GM21360 (cell line): ENCODE results near the gene RAB11FIP5.

ENCODE experiments used
- ATAC-seq: cut with Tn5 transposase; IDR thresholded peaks from one replicate; pipeline ENCODE4 v1.9.1; 2021; ENCODE audit warnings: mild to moderate bottlenecking, moderate library complexity; ENCODE audit not compliant: unreplicated experiment

The RAB11FIP5 gene

DNA sequence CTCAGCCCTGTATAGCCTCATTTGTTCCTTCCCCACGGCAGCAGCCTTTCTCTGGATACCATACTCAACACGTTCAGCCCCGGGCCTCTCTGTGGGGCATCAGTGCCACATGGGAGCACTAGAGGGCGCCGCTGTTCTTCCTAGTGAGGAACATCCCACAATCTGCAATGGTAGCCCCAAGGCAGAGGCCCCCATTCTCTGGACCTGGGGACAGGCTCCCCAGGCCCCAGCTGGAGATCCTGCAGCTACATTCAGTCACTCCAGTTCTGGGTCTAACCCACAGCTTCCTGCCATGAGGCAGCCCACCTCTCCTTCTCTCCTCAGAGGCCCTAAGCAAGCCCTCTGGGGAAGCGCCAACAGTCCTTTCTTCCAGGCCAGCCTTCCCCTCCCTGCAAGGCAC, 27.1 kb downstream of the RAB11FIP5 start:
- ATAC-seq: peak; percentile 91

DNA sequence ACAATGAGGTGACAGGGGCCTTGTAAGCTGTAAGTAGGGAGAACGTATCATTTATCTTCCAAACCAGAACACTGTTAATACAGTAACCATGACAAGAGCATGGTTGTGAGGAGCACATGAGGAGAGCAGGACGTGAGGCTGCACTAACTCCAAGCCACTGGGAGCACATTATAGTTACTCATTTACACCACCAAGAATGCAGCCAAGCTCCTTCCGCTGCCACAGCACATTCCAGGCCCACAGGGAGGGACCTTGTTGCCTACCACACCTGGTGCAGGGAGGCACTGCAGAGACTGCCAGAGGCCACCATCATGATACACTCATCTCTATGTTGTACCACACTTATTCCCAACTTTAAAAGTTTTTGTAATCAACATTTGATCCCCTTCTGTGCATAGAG, 27.8 kb downstream of the RAB11FIP5 start:
- no peak for ATAC-seq

DNA sequence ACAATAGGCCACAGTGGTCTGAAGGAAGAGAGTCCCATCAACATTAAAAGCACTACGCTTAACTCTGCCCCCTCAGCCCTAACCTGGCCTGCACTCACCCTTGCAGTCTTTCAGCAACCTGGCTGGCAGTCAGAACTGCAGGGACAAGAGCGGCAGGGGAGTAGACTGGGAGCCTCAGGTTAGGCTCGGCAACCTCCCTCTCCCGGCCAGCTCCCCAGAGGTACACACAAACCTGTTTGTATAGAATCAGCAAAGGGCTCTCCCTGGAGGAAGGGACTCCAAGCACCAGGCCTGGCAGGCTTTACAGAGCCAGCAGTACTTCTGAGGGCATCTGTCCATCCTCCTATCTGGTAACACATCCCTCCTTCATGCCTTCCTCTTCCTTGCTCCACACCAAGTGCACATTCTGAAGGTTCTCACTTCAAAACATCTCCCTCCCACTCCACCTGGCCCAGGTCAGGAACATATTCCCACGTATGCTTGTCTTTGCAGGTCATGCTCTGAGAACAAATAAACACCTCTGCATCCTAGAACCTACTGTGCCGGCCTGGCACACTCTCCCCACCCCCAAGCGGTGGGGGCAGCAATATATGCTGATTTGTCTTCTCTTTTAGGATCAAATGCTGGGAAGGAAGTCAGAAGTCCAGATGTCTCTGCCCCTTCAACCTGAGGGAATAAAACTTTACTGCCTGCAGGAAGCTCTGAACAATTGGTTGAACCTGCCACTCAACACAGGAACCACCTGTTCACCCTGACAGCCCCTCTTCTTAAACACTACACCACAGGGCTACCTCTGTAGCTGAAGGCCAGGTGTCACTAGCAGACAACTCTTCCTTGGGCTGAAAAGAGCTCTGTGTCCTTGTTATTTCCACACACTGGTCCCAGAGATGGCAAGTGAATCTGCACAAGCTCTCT, 28.6 kb downstream of the RAB11FIP5 start:
- ATAC-seq: no peak

DNA sequence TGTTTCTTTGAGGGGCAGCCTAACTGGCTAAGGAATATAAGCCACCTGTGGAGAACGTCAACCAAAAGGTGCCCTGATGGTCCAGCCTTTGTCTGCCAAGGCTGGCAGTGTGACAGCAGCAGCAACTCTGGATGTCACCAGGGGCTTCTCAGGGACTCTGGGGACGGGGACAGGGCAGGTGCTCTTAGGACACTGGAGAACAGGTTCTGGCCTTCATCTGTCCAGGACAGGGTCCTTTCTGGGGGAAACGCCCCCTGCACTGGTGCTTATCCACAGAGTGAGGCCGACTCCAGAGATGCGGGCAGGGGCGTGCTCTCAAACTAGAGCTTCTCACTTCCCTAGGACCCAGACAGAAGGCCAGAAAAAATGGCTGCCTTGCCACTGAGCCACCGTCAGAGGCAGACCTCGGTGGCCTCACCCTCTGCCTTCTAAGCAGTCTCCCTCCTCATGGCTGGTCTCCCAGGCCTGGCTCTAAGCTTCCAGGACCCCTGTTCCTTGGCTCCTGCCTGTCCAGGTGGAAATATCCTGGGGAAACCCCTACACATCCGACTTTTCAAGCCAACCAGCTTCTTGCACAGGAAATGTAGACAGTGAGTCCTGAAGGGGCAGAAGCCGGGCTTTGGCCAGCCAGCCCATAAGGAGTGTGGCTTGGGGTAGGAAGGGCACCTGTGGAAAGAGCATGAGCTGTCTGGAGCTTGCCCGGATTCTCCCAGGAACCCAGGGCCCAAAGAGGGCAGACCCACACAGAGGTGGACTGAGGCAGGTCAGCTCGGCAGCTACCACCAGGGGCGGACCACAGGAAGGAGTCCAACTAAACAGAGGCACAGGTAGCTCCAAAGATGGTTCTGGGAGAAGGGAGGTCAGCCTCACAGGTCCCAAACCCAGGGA, 30.0 kb downstream of the RAB11FIP5 start:
- no peak for ATAC-seq

DNA sequence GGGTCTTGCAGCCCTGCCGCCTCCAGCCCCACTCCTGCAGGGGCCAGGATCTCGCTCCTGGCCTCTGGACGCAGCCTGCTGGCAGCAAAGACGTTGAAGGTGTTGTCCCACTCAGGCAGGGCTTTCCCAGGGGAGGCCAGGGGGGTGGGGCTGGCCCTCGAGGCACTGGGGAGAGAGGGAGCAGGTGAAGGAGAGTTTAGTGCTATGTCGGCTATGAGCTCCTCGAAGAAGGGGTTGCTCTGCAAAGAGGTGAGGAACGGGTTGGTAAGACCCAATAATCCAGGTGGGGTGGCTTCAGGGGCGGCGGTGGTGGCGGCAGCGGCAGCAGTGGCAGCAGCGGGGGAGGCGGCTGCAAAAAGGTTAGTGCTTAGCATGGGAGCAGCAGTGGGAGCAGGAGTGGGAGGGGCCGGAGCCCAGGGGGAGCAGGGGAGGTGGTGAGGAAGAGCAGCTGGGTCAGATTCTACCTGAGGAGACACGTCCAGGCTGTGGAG, 31.5 kb downstream of the RAB11FIP5 start:
- no peak for ATAC-seq

DNA sequence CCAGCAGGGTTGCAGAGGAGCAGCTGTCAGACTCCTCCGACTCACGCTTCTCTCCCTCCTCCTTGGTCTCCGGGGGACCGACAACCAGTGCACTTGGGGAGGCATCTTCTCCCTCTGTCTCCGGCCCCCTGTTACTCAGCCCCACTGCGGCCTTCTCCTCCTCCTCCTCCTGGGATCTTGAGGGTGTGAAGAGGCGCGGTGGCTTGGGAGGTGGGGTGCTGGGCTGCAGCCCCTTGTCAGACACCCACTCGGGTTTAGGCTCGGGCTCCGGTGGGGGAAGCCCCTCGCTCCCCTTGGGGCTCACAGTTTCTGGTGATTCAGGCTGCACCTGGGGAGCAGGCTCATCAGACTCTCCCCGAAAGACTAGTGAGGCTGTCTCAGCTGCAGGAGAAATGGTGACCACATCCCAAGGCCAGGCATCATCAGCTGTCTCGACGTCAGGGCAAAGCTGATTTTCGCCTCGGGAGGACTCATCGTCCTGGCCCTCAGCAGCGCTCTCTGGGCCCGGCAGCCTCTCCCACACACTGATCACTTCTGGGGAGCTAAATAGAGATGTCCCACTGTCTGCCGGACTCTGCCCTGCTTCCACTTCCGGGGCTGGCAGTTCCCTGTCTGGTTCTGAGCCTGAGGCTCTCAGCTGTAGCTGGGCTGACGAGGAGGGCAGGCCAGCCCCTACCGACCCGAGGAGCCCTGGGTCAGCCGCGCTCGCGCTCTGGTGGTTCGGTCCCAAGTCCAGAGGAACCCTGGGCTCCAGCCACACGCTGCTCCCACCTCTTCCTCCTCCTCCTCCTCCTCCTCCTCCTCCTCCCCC, 32.2 kb downstream of the RAB11FIP5 start:
- no peak for ATAC-seq

DNA sequence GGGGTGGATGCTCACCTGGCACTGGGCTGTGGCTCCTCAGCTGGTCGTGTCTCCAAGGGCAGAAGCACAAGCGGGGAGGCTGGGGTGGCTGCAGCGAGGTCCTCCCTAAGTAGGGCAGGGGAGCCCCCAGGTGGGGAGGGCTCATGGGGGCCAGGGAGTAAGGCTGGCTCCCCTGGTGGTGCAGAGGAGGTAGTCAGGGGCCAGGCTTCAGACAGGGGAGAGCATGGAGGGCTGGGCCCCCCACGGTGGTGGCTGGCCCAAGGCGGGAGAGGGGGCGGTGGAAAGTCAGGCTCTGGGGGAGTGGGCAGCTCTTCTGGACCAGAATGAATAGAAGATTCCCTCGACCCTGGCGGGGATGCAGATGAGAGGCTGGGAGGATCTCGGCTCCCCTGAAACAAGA, 33.1 kb downstream of the RAB11FIP5 start:
- ATAC-seq: no peak

DNA sequence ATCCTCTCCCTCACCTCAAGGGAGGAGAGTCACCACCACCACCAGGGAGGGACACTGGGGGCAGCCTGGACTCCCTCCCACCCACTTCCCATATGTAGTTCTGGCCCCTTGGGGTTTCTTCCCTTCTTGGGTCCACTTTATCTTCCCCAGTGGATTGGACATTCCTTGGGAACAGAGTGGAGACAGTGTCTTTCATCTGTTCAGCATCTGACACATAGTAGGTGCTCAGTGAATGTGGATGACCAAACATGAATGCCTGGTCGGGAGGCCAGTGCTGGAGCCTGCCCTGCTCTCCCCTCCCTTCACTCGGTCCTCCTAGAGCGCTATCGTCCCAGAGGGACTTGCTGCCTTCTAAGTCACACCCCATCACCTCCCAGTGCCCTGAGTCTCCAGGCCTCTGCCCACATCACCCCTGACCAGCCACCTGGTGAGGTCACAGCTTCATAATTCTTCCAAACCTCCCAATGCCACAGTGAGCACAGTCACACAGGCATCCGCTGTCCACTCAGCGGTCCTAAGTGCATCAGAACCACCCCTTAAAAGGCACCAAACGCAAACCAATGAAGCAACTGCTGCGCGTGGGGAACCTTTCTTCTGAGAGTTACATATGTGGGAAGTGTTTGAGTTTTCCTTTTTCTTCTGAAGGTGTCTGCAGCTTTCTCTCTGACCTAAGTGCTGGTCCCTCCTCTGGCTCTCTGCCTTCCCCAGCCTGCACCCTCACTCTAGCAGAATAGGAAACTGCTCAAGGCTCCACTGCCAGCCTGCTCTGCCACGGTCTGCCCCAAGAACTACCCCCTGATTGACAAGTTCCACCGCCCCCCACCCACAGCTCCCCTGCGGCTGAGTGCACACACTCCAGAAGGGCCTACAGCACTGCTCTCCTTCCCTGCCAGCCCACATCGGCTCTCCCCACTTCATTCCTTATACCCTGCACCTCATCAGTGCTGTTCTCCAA, 34.0 kb downstream of the RAB11FIP5 start:
- ATAC-seq: no peak

DNA sequence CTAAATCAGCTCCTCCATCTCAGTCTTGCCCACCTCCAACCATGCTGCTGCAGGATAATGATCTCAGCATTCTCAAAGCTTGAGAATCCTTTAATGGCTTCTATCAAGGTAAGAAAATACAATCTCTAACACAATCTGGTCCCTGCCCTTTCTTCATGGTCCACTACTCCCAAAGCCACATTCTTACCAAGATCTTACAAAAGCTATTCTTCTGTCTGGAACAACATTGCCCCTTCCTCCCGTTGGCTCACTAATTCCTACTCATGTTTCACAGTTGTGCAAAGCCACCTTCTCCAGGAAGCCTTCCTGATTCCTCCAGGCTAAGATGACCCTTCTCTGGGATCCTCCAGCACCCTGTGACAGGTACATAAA, 35.3 kb downstream of the RAB11FIP5 start:
- ATAC-seq: no peak

DNA sequence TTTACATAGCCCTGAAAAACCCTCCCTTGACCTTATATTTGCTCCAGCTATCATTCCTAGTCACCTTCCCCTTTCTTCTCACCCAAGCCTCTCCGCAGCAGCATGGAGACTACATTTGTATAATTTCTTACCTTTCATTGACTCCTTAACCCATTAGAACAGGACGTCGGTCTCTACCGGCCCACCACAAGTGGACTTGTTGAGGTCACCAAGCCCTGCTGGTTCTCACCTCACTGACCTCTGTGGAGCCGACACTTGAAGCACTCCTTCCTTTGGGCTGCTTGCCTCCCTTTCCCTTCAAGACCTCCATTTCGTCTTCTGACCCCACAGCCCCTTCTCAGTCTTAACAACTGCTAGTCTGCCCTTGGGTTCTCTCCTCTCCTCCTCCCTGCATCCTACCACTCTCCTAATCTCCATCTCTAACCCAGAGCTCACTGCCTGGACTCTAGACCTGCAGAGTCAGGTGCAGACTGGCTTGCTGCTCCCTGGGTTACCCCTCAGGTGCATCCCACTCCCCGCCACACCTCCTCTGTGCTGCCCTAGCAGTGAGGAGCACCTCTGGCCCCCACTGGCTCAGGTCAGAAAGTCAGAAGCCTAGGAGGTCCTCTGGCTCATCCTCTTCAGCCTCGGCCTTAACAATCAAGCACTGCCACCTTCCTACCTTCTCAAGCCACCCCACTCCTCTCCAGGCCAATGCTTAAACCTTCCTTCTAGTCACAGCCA, 35.9 kb downstream of the RAB11FIP5 start:
- no peak for ATAC-seq

DNA sequence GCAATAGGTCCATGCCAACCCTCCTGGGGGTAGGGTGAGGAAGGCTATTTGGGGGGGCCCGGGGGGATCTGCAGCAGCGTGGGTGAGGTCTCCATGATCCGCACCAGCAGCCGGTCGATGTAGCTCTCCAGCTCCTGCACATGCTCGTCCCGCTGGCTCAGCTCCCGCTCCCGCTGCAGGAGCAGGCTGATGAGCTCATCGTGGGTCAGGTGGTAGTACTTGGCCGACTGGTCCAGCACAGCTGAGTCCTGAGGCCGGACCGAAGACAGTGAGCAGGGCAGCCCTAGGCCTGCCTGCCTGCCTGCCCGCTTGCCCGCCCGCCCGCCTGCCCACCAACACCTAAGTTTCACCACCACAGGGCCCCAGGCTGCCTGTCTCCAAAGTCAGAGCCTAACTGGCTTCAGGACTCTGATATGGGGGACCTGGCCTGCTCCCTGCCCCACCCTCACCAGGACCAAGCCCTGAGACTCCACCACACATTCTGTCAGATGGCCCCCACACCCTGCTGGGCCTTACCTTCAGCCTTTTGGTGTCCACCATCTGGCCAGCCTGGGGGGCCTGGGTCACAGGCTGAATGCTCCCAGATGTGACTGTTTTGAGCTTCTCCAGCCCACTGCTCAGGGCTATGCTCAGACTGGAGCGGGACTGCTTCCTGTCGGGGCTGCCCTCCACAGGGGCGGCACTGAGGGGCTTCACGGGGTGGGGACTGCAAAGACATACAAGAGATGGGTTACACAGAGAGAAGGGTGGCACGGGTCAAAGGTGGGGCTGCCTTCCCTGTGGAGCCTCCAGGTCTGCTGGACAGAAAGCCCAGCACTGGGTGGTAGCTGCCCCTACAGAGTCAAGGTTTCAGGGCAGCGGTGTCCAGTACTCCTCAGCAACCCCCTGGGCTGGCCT, 37.0 kb downstream of the RAB11FIP5 start:
- no peak for ATAC-seq

DNA sequence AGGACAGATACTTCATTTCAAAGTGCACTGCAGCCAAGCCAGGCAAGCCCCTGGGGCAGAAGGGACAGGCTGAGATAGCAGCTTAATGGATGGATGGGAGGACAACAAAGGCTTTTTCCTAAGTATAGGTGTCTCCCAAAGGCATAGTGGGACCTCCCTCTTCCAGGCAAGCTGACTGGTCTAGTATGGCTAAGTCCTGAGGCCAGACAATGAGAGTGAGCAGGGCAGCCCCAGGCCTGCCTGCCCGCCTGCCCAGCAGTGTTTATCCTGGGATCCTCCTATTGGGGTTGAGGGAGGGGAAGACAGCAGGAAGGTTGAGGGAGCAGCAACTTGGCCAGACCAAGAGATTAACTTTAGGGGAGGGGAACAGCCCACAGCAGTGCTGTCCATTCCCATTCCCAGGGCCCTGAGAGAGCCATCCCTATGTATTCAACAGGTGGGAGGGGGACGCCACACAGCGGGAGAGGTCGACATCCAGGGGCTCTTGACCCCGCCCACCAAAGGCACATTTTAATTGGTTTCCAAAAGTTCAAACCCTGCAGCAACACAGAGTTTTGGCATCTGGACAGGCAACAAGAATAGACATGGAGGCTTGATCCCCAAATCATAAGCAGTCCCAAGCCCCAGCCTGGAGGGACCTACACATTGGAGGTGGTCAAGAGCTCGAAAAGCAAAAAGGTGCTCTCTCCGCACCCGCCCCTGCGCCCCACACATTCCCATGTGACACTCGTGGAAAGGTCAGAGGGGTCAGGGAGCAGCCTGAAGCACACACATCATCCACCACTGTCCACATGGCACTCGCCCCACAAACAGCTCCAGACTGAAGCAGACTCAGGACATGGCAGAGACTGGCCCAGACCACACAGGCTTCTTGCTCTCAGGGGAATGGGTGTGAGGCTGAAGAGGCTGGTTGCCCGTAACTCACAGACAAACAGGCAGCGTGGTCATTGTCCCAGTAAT, 38.4 kb downstream of the RAB11FIP5 start:
- no peak for ATAC-seq

DNA sequence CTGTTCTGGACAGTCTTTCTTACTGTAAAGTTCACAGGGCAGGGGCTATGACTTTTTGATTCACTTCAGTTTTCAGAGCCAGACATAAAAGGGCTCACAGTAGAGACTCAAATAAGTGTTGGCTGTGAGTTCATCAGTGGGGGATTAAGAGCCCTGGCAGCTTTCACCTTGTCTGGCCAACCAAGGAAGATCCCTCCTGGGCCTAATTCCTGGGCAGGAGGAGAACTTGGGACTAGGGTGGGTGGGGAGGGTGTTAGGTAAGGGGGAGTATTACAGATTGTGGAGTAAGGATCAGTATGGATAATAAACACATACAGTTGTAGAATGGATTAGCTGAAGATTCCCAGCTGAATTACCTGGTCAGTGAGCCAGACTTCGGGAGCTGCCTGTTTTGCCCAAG, 40.3 kb downstream of the RAB11FIP5 start:
- no peak for ATAC-seq

DNA sequence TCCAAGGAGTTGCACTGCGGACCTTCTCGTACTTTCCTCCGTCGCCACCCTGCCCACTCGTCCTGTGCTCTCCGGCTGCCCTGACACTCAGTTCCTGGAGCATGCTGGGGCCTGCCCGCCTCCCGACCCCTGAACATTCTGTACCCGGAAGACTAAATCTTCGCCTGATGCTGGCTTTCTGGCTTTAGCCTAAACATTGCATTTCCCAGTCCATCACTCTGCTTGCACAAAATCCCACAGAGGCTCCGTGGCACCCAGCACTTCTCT, 40.7 kb downstream of the RAB11FIP5 start:
- peak; percentile 10 for ATAC-seq

DNA sequence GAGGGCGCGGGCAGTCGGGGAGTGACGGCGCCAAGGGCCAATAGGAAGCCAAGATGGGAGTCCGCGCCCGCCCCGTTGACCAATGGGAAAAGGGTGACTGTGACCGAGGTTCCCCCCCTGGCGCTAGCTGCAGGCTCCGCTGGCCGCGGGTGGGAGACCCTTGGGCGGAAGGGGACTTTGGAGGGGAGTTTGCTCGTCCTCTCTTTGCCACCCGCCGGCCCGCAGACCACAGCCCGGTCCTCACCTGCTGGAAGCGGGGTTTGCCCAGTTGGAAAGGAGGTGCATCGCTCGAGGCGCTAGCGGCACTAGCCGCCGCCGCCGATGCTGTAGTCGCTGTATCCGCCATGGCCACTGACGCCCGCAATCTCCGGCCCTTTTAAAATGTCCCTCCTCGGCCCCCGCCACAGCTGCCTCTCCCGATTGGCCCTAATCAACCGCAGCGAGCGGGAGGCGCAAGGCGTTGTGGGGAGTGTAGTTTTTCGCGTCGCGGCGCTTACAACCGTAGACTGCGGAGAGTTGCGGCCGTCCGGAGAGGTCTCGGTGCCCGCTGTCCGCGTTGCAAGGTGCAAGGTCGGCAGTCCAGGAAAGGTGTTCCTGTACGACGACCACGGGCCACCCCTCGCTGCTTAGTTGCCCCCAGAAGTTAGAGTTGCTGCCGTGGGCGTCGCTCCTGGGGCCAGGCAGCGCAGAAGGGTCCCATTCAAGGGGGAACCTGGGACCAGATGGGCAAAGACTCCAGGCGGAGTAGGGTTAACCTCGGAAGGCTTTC, 41.2 kb downstream of the RAB11FIP5 start, which contains the start of gene SFXN5:
Gene SFXN5 (minus strand): TSS at position 353 of the 769 bp plus-strand sequence. CDS start 7 bp downstream, at position 346.
- peak; percentile 86 for ATAC-seq

DNA sequence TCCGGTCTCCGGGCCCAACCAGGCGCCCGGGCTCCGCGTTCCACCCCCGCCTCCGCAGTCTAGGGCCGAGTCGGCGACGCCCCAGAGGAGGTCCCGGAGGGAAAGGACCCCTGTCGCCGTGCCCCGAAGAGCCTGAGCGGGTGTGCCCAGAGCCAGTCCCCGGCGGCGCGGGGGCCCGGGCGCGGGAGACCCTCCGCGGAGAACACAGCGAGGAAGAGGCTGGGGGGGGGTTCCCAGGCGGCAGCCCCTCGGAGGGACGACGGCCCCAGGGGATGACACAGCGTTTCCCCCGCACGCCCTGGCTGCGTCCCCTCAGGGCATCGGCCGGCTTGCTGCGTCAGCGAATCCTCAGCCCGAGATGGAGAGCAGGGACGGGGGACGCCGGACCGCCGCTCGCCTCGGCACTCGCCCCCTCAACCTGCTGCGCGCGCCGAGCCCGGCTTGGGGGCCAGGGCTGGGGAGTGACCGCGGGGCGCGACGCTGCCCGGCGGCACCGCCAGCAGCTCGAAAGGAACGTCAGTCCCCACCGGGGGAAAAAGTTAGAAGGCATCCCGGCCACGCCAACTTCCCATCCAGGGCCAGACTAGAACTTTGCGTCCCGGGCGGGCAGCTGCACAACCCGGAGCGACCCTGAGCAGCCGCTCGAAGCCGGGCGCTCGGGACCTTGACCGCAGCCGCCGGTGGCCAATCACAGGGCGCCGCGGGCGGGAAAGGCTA, 41.9 kb downstream of the RAB11FIP5 start:
- peak; percentile 25 for ATAC-seq
